ENCODE data around the gene FAN1.
"Not testable (repeated sequence)": the region's sequence is repeated elsewhere in the genome, so short reads cannot be mapped to it uniquely, and the experiment has no call there.

The FAN1 gene

DNA sequence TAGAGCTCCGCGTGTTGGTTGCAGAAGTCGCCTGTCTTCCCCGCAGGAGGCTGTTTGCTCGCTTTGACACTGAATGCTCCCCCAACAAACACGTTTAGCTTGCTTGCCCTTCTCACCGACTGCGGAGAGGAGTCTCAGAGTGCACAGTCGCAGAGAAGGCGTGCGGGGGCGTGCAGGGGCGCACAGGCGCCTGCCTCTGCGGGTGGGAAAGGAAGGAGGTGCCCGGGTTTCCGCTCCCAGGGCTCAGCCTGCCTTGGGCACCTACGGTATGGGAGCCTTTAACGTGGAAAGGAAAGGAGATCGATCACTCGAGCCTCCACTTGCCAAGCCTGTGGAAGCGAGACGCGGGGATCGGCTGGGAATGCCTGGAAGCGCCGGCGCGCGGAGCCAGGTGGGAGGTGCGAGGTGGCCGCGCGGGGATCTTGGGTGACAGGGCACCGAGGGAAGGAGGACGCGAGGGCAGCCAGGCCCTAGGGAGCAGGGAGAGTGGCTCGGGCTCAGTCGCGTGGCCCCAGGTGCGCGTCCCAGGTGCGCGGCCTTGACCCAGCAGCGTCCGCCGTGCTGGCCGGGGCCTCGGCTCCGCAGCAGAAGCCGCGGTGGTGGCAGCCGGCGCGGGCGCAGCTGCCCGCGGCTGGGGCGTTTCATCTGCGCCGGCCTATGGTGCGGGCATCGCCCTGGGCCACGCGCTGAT lies at the start of gene FAN1:
Gene FAN1, plus strand, starts transcription at position 419 of the 691 bp plus-strand sequence. CDS start 749 bp downstream, outside the sequence.
- peak; percentile 72 for DNase-seq

DNA sequence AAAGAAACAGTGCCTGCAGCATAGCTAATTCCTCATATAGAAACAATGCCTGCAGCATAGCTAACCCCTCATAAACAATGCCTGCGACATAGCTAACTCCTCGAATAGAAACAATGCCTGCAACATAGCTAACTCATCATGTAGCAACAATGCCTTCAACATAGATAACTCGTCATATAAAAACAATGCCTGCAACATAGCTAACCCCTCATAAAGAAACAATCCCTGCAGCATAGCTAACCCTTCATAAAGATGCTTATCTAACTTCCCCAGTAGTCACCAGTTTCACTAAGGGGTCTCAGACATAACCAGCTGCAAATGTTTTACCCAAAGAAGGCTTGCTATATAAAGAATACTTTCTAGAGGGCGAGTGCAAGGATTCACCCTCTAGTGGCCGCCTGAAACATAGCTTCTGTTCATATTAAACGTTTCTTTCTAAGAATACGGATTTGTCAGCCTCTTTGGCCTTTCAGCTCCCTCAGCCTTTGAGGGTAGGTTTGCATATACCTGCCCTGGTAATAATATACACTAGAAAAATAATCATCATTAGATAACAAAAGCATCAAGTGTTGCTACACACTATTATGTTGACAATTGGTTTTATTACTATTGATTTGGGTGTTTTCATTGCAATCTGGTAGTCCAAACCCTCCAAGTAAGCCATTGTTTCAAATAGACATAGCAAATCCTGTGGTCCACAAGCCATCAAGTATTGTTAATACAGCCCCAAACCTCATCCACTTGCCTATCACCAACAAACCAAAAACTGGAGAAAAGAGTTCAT lies 44.4 kb upstream of the FAN1 start:
- DNase-seq, result no peak

DNA sequence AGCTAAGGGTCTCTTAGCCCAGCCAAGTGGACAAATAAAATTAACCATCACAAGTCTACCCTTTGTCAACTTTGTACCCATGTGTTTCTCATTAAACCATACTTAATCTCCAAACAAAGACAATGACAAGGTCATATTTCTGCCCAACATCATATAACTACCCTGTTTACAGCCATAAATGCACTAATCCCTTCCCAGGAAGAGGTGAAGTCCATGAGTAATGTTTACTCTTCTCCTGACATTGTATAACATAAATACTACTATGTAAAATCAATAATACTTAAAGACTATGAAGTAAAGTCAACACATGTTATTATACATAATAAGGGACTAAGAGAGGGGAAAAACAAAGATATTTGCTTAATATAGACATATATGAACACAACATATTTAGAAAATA lies 38.5 kb upstream of the FAN1 start:
- no peak for DNase-seq

DNA sequence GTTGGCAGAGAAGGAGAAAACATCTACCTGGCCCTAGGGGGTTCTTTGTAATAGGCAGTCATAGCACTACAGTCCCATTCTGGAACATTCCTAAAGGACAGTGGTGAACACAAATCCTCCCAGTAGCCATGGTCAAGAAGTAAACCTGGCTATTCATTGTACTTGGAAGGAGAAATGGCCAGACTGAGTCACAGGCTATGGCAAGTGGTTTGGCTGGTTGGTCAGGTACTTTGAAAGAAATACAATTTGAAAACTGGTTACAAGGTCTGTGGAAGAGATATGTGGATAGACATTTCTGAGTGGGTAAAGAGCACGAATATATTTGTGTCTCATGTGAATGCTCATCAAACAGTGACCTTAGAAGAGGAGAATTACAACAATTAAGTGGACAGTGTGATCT lies 33.0 kb upstream of the FAN1 start:
- DNase-seq, result no peak

DNA sequence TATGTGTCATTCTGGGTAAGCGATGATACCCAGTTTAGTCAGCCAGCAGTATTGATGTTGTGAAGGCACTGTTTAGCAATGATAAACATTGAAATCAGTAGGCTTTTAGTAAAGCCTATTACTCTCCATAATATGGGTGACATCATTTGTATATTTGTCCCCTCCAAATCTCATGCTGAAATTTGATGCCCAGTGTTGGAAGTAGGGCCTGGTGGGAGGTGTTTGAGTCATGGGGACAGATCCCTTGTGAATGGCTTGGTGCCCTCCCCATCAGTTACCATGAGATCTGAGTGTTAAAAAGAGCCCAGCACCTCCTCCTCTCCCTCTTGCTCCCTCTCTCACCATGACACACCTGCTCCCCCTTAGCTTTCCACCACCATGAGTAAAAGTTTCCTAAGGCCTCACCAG lies 31.4 kb upstream of the FAN1 start:
- DNase-seq, result no peak

DNA sequence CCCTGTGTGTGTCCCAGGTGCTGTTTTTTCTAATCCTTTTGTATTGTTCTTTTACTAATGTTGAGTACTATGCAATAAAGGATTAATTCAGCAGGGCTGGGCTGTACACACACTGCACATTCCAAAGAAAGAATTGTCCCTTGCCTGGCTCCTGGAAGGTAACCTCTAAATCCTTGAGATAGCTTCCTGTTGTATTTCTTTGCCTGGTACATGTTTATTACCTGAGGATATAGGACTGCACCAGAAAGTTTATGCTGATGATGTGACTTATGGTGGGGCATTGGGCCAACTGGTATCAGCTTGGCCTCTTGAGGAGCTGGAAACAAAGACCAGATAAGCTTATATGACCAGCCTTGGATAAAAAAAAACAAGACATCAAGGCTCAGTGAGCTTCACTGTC lies 26.6 kb upstream of the FAN1 start:
- no peak for DNase-seq

DNA sequence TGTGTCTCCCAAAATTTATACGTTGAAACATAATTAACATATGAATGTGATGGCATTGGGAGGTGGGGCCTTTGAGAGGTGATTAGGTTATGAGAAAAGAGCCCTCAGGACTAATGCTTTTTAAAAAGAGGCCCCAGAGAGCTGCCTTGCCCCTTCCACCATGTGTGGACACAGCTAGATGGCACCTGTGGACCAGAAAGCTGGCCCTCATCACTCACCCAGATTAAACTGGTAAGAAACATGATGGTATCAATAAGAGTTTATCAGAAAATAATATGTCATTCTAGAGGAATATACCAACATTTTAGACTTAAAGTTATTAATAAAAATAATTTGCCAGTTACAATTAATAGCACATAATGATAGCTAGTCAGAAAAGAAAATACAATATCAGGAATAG lies 25.2 kb upstream of the FAN1 start:
- no peak for DNase-seq

DNA sequence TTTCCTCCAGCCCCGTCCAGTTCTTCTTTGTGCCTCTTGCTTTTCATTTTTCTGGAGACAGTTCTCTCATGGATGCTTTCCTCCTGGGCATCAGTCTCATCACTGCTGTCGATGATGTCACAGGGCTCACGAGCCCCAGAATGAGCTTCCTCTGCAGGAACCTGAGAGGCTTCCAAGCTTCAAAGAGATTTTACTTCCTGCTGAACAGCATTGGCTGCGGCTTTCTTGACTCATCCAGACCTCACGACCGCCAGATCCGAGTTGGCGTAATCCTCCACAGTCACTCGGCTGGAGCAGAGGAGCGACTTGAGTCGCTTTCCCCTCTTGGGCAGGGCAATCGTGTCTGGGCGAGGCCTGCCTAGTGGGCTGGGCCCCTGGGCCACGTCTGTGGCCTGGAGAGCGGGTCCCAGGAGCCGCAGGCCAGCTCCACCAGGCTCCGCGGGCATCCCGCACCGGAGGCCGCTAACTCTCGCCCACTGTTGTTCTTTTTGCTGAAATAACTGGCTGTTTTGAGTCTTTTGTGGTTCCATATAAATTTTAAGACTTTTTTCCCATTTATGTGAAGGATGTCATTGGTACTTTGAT lies 20.8 kb upstream of the FAN1 start:
- DNase-seq, result no peak

DNA sequence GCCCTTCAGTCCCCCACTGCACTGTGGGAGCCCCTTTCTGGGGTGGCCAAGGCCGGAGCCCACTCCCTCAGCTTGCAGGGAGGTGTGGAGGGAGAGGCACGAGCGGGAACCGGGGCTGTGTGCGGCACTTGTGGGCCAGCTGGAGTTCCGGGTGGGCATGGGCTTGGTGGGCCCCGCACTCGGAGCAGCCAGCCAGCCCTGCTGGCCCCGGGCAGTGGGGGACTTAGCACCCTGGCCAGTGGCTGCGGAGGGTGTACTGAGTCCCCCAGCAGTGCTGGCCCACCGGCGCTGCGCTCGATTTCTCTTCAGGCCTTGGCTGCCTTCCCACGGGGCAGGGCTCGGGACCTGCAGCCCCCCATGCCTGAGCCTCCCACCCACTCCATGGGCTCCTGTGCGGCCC lies 20.0 kb upstream of the FAN1 start:
- DNase-seq, result not testable (repeated sequence)

DNA sequence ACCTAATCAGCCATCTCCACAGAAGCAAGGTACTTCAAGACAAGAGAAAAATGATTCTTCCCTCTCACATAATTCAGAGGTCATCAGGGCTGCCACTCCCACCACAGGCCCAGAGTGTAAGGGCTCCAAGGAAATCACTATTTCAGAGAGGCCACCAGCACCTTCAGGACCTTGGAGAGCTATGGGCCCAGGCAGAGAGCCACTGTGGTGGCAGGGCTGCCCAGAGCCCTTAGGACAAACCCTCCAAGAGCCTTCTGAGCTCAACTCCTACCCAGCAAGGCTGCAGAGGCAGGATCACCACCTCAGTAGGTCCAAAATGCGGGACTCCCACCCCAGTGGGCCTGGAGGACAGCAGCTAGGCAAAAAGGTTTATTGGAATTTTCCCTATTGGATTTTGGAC lies 17.9 kb upstream of the FAN1 start:
- DNase-seq, result no peak

DNA sequence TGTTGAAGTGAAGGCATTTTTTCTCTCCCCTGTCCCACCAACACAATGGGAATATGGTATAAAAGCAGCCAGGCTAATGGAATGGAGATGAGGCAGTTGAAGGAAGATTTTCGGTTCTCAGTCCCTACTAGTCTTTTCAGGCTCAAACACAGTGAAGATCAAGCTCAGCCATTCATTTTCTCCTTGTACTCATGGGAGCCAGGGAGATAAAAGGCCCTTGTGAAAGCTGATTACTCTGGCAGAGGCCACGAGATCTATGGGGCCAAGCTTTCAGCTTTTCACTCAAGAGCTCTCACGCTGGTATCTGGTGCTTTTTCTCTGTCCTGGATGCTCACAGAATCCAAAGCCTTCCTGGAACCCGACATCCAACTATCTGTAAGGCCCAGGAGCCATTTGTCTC lies 14.5 kb upstream of the FAN1 start:
- no peak for DNase-seq

DNA sequence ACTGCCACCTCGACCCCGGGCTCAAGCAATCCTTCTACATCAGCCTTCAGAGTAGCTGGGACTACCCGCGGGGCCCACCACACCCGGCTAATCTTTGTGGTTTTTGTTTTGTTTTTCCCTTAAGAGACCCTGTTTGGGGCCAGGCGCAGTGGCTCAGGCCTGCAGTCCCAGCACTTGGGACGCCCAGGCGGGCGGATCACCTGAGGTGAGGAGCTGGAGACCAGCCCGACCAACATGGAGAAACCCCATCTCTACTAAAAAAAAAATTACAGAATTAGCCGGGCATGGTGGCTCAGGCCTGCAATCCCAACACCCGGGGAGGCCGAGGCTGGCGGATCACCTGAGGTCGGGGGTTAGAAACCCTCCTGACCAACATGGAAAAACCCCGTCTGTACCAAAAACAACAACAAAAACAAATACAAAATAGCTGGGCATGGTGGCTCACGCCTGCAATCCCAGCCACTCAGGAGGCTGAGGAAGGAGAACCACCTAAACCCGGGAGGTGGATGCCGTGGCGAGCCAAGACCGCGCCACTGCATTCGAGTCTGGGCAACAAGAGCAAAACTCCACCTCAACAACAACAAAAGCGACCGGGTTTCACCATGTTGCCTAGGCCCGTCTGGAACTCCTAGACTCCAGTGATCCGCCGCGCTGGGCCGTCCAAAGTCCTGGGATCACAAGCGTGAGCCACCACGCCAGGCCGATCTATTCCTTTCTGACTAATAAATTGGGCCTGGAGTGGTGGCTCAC lies 8.1 kb upstream of the FAN1 start:
- DNase-seq, result no peak

DNA sequence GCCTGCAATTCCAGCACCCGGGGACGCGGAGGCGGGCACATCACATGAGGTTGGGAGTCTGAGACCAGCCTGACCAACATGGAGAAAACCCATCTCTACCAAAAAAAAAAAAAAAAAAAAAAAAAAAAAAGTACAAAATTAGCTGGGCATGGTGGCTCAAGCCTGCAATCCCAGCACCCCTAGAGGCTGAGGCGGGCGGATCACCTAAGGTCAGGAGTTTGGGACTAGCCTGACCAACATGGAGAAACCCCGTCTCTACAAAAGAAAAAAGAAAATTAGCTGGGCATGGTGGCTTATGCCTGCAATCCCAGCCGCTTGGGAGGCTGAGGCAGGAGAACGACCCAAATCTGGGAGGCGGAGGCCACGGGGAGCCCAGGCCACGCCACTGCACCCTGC lies 7.5 kb upstream of the FAN1 start:
- no peak for DNase-seq

DNA sequence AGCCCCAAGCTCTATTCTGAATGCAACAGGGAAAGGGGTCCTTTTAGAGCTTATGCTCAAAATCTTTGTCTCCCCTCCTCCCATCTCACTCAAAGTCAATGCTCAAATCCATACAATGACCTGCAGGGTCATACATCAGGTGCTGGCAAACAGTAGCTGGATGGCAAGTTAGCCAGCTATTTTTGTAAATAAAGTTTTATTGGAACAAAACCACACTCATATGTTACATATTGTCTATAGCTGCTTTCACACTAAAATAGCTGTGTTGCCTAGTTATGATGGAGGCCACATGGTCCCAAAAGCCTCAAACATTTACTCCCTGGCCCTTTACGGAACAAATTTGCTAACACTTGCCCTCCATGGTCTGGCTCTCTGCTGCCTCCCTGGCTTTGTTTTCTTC lies 1.8 kb upstream of the FAN1 start:
- DNase-seq, result no peak

DNA sequence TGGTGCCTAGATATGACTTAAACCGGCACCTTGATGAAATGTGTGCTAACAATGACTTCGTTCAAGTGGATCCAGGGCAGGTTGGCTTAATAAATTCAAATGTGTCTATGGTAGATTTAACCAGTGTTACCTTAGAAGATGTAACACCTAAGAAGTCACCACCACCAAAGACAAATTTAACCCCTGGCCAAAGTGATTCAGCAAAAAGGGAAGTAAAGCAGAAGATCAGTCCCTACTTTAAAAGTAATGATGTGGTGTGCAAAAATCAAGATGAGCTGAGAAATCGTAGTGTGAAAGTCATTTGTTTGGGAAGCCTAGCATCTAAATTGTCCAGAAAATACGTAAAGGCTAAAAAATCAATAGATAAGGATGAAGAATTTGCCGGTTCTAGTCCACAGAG lies 1.1 kb downstream of the FAN1 start:
- no peak for DNase-seq

DNA sequence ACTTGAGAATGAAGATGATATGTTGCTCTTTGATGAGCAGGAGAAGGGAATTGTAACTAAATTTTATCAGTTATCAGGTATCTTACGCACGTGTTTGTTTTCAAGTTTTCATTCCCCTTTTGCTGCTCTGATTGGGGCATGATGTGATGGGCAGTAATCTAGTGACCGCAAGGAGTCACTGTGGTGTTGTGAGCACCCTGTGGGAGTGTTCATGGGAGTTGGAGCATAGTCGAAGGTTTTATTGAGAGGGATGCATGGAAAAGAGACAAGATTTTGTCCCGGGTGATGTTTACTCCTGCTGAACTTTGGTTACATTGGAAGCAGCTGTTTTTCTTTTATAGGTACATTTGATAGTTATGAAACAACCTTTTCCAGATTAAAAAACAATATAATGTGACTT lies 2.1 kb downstream of the FAN1 start:
- no peak for DNase-seq

DNA sequence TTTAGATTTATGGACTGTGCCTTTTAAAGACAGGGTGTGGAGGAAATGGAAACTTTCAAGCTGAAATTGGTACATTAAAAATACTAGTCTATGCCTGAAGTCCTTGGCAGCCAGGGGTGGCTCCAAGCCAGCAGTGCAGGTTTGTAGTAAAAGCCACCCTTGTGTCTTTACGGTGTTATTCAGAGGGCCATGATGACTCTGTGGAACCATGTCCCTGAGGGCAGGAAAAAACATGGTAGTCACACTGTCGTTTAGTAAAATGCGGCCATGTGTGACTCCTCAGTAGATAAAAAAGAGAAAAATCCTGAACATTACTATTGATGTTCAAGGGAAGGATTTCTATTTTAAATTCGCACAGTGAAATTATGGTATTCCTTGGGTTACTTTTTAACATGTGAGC lies 2.7 kb downstream of the FAN1 start:
- DNase-seq, result no peak

DNA sequence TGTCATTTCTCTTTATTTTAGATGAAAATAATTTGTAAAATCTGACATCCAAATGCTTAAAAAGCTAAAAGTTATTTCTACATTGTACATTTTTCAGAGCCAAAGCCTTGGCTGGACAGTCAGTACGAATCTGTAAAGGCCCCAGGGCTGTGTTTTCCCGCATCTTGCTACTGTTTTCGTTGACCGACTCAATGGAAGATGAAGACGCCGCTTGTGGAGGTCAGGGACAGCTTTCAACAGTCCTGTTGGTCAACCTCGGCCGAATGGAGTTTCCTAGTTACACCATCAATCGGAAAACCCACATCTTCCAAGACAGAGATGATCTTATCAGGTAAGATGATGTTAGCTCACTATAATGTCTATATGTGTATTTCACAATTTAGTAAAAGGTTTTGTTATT lies 10.0 kb downstream of the FAN1 start:
- no peak for DNase-seq

DNA sequence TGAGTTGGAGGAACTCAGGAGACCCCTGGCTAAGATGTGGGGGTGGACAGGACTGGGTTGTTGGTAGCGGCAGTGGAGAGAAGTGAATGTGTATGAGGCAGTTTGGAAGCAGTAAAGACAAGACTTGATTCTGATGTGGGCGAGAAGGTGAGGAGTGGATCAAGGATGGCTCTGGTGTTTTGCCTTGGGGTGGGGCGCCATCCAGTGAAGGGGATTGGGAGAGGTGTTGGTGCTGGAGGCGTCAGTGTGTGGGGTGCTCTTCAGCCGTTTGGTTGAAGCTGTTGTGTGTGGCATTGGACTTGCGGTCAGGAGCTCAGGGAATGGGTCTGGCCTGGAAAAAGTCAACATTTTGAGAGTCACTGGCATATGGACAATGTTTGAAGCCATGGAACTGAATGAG lies 13.3 kb downstream of the FAN1 start:
- DNase-seq, result no peak

DNA sequence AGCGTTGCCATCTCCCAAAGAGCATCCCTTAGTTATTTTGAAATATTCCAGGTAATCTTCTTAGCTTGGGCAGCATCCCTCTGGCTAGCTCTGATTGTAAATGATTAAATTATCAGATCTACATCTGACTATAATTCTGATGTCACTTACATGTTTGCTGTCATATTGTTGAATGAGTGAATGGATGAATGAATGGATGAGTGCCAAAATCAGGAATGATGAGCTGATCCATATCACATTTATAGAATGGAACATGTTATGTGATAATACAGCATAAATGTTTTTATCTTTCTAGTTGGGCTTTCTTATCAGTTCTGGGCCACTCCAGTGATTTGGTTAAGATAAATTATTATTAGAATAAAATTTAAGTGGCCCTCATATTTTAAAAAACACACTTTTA lies 14.0 kb downstream of the FAN1 start:
- DNase-seq, result no peak

DNA sequence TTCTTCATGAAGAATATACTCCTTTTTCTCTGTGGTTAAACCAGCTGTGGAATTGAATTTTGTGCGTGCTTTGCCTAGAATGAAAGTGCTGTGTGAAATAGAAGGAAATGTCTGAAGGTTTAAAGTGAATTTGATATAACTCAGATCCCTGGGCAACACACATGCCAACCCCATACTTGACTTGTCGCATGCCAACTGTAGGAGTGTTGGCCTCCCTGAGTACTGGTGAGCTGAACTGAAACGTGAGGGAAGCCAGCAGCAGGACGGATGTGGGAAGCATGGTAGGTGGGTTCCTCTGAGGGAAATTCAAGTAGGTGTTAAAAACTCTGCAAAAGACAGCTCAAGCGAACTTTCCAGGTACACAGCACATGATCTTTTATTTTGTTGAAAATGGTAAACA lies 14.7 kb downstream of the FAN1 start:
- DNase-seq, result no peak

DNA sequence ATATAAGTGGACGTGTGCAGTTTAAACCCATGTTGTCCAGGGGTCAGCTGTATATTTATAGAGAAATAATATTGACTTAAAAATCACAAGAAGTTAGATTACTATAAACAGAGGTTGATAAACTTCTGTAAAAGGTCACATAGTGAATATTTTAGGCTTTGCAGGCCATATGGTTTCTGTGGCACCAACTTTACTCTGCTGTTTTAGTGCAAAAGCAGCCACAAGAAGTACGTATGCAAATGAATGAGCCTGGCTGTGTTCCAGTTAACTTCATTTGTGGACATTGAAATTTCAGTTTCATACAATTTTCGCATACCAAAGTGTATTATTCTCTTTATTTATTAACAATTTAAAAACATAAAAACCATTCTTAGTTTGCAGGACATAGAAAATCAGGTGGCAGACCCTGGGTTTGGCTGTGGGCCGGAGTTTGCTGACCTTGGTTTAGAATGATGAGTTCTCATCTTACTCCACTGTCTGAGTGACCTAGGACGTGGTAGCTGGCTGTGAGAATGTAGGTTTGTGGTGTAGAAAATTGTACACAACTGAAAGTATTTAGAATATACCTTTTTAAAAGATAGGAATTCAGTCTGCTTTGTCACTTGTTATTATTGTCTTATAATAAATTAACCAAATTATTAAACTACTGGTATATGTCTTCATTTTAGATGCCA lies 16.3 kb downstream of the FAN1 start:
- DNase-seq, result no peak

DNA sequence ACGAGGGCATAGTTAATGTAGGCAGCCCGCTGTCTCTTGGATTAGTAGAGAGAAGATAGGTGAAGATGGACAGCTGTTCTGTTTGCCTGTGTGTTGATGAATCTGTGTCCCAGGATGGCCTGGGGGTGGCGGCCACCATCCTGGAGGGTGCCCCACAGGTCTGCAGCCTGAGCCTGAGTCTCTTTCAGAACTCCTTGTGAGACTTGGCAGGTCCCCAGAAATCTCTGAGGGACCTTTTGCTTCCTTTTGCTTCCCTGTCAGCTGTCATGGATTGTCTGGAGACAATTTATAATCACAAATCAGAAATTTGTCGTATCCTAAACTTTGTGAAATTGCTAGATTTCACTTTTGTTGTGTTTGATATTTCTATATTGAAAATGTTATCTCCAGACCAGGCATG lies 17.4 kb downstream of the FAN1 start:
- DNase-seq, result no peak
